Naive thymus-derived CD4-positive, alpha-beta T cell (primary cell): ENCODE measurements around the gene AFMID. TPM values are rescaled to one million over a fixed set of nuclear protein-coding genes. Genes with fewer than 3 reads are reported as not detected.
A peak's percentile ranks its signal among the peaks of the same experiment; 100 is the strongest.

Source experiments
- ATAC-seq: fragments of 150-1000 bp; cut with Tn5 transposase; 2 replicates; pipeline ENCODE4 v1.10.0; 2021; ENCODE audit warnings: mild to moderate bottlenecking, moderate library complexity
- CTCF ChIA-PET: fragments of 350-600 bp; sonication (Branson Sonifier 250); formaldehyde crosslinking; loops from one replicate; lab custom pipeline; 2021; ENCODE audit warnings: antibody characterized with exemption; lab: Charles Lee
- POLR2A ChIA-PET: fragments of 350-600 bp; sonication (Branson Sonifier 250); formaldehyde crosslinking; loops from one replicate; lab custom pipeline; 2021; ENCODE audit warnings: antibody characterized with exemption, inconsistent platforms; lab: Charles Lee
- DNase-seq, 9 donors: peaks; one replicate each; pipeline versions ENCODE4 v3.0.0 to v3.0.0-alpha.2; 2020 to 2022; ENCODE audit warnings: mixed read lengths in 1 of 9
- H3K27ac ChIP-seq: one replicate; pipeline ENCODE4 v1.7.0; 2013; ENCODE audit warnings: mild to moderate bottlenecking, low read depth, low read length, moderate library complexity
- H3K27me3 ChIP-seq, 2 donors: one replicate each; pipeline ENCODE4 v1.7.0; 2013; ENCODE audit warnings: low read length in 2 of 2, mild to moderate bottlenecking in 2 of 2, moderate library complexity in 2 of 2; ENCODE audit not compliant: control insufficient read depth in 2 of 2, insufficient read depth in 2 of 2
- H3K36me3 ChIP-seq, 3 experiments: 1 replicate in 2 of 3; 2 replicates in 1 of 3; pipeline ENCODE4 v1.7.0; 2013; ENCODE audit warnings: low read length in 3 of 3, mild to moderate bottlenecking in 3 of 3, moderate library complexity in 1 of 3; ENCODE audit not compliant: insufficient read depth in 3 of 3, control insufficient read depth in 2 of 3
- H3K4me1 ChIP-seq, 2 donors: one replicate each; pipeline ENCODE4 v1.7.0; 2013; ENCODE audit warnings: low read length in 2 of 2, mild to moderate bottlenecking in 2 of 2, moderate library complexity in 1 of 2; ENCODE audit not compliant: control insufficient read depth in 2 of 2, insufficient read depth in 2 of 2
- H3K4me3 ChIP-seq: 2 replicates; pipeline ENCODE4 v1.7.0; 2013; ENCODE audit warnings: mild to moderate bottlenecking, low read length
- H3K9me3 ChIP-seq, 3 experiments: 1 replicate in 2 of 3; 2 replicates in 1 of 3; pipeline ENCODE4 v1.7.0; 2013; ENCODE audit warnings: low read length in 3 of 3; ENCODE audit not compliant: control insufficient read depth in 2 of 3
- H3K27ac Mint-ChIP-seq, 9 donors: one replicate each; pipeline ENCODE4 v1.8.0; 2020 to 2022; ENCODE audit warnings: mixed read lengths in 9 of 9, mild to moderate bottlenecking in 8 of 9, moderate library complexity in 5 of 9, inconsistent platforms in 2 of 9
- H3K27me3 Mint-ChIP-seq, 5 donors: one replicate each; pipeline ENCODE4 v1.8.0; 2021 to 2022; ENCODE audit warnings: mixed read lengths in 5 of 5, mild to moderate bottlenecking in 1 of 5
- H3K36me3 Mint-ChIP-seq, 5 donors: one replicate each; pipeline ENCODE4 v1.8.0; 2020 to 2022; ENCODE audit warnings: mixed read lengths in 5 of 5, mild to moderate bottlenecking in 3 of 5, inconsistent platforms in 1 of 5
- H3K4me1 Mint-ChIP-seq, 7 donors: one replicate each; pipeline ENCODE4 v1.8.0; 2020 to 2022; ENCODE audit warnings: mixed read lengths in 7 of 7, mild to moderate bottlenecking in 3 of 7, inconsistent platforms in 1 of 7
- H3K4me3 Mint-ChIP-seq, 10 donors: one replicate each; pipeline ENCODE4 v1.8.0; 2020 to 2022; ENCODE audit warnings: mild to moderate bottlenecking in 10 of 10, mixed read lengths in 10 of 10, moderate library complexity in 6 of 10, inconsistent platforms in 2 of 10
- H3K9me3 Mint-ChIP-seq, 11 donors: one replicate each; pipeline ENCODE4 v1.8.0; 2020 to 2022; ENCODE audit warnings: mixed read lengths in 11 of 11, mild to moderate bottlenecking in 4 of 11, inconsistent platforms in 1 of 11, moderate library complexity in 1 of 11
- intact Hi-C, 2 donors: fragments of 100-400 bp; cut with micrococcal nuclease; formaldehyde crosslinking; loops; one replicate each; pipeline ENCODE4 v1.15.1; 2023
- polyA plus RNA-seq, 2 donors: library from polyadenylated mRNA; unstranded; fragments of 300-500 nt; fragmentation: Illumina TruSeq; gene quantifications; one replicate each; pipeline ENCODE4 v1.2.3, GENCODE V29; 2021
- total RNA-seq, 6 experiments: library from RNA in 5 of 6; stranded (reverse) in 5 of 6; gene quantifications; 1 replicate in 5 of 6; 2 replicates in 1 of 6; pipeline ENCODE4 v1.2.3 and lab custom pipeline; 2021 to 2026

Gene AFMID
- total and polyA plus RNA-seq, 7 experiments from 2014 or later = 0.99 to 19.2 (median 1.8) TPM

DNA sequence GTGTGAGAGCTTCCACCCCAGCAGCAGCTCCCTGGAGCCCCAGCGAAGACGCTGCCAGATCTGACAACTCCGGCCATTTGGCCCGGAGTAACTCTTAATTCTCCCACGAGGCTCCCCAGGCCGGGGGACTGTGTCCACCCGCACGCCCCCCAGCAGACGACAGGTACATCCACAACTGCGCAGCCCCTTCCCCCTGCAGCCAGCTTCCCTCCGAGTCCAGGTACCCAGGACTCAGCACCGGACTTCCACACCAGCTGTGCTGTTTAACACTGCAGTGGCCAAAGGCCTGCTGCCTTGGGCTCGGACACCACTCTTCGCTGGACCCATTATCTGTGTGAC, 11.6 kb upstream of the AFMID start:
- H3K36me3 Mint-ChIP-seq = peaks cover 0 to 13% (median 0%) of the 10 kb centered on the region in 5 donors
- no peaks in the 10 kb centered on the region for H3K9me3 ChIP-seq
- H3K27ac ChIP-seq = no peak overlapping the region
- peaks cover 32 to 62% (median 56%) of the 10 kb centered on the region in 7 donors for H3K4me1 Mint-ChIP-seq
- intact Hi-C loops = loop anchor here in 1 of 2 donors (10.0 kb wide), 1 partner anchor 631 kb away; no protein-coding TSS in a partner anchor
- no peak overlapping the region for H3K4me3 ChIP-seq
- ChIA-PET POLR2A (interaction anchor here (1.0 to 3.3 kb wide), 10 partner anchors 41 to 91 kb away, joined by 3 to 25 read pairs (median 6); partner anchors contain the start of genes TMC6 and TMC8), CTCF (interaction anchor here (0.5 to 3.7 kb wide), 11 partner anchors 15 to 157 kb away, joined by 3 to 34 read pairs (median 5); partner anchors contain the start of gene TMC8)
- peaks cover 0 to 17% (median 0%) of the 10 kb centered on the region in 3 experiments for H3K36me3 ChIP-seq
- peaks cover 16 to 33% of the 10 kb centered on the region in 2 donors for H3K4me1 ChIP-seq
- H3K27me3 Mint-ChIP-seq = no peaks in the 10 kb centered on the region
- H3K4me3 Mint-ChIP-seq = peak overlapping the region in 1 of 10 donors; percentile 41
- H3K27ac Mint-ChIP-seq = peak overlapping the region in 1 of 9 donors; percentile 31
- DNase-seq (no peak), ATAC-seq (no peak)
- H3K27me3 ChIP-seq = no peaks in the 10 kb centered on the region
- no peaks in the 10 kb centered on the region for H3K9me3 Mint-ChIP-seq

DNA sequence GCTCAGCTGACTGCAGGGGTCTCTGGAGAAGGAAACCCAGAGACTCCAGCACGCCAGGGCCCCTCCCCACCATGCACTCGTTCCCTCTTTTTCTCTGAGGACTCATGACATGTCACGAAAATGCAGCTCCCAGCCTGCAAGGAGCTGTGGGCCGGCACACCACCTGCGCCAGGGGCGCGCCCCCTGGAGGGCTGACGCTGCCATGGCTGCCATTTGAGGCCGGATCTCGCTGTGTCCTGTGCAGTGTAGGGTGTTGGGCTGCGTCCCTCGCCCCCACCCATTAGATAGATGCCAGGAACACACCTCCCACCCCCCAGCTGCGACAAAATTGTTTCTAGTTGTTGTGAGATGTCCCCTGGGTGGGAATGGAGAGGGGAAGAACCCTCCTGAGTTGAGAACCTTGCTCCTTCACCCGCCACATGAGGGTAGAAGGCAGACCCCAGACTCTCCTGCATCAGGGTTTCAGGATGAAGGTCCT, 10.6 kb upstream of the AFMID start:
- peak; percentile 58 to 82 (median 74) for DNase-seq
- Histone ChIP-seq H3K9me3 (no peaks in the 10 kb centered on the region), H3K4me3 (no peak overlapping the region), H3K27ac (no peak overlapping the region), H3K36me3 (peaks cover 0 to 7% (median 0%) of the 10 kb centered on the region in 3 experiments), H3K4me1 (peaks cover 16 to 33% of the 10 kb centered on the region in 2 donors), H3K27me3 (no peaks in the 10 kb centered on the region)
- Mint-ChIP-seq H3K36me3 (peaks cover 0 to 12% (median 0%) of the 10 kb centered on the region in 5 donors), H3K9me3 (no peaks in the 10 kb centered on the region), H3K4me1 (peaks cover 28 to 62% (median 48%) of the 10 kb centered on the region in 7 donors), H3K27ac (peak overlapping the region in 1 of 9 donors; percentile 31), H3K4me3 (peak overlapping the region in 1 of 10 donors; percentile 23), H3K27me3 (no peaks in the 10 kb centered on the region)
- intact Hi-C loops = loop anchor here (1.0 to 10.0 kb wide), 7 partner anchors 36 to 632 kb away; no protein-coding TSS in a partner anchor
- ChIA-PET POLR2A (interaction anchor here (0.6 to 3.3 kb wide), 18 partner anchors 19 to 218 kb away, joined by 3 to 25 read pairs (median 4); partner anchors contain the start of genes TMC6, TMC8 and TNRC6C), CTCF (interaction anchor here (0.6 to 3.7 kb wide), 22 partner anchors 9 to 245 kb away, joined by 3 to 34 read pairs (median 4); partner anchors contain the start of gene TMC8)
- ATAC-seq = peak; percentile 83

DNA sequence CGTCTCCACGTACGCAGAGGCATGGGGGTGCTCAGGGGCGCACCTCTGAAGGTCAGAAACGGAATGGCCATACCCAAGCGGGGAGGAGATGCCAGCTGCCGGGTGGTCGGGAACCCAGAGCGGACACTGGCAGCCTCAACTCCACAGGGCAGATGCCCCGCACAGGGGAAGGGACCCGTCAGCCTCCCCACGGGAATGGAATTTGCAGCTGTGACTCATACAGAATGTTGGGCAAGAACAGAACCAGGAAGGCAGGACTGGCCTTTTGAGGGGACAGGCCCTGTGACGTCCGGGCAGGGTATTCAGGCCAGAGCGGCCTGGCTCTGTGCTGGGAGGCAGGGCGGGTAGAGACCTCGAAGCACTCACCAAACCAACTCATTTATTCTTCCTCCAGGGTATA, 7.8 kb upstream of the AFMID start:
- H3K27ac ChIP-seq = no peak overlapping the region
- no peaks in the 10 kb centered on the region for H3K27me3 Mint-ChIP-seq
- H3K36me3 ChIP-seq = no peaks in the 10 kb centered on the region
- no peak overlapping the region for H3K4me3 ChIP-seq
- H3K4me3 Mint-ChIP-seq = no peak overlapping the region
- no peaks in the 10 kb centered on the region for H3K9me3 Mint-ChIP-seq
- ChIA-PET POLR2A (no interaction called here), CTCF (interaction anchor here (1.3 kb wide), 1 partner anchor 67 kb away, joined by 3 read pairs; no protein-coding TSS in a partner anchor)
- H3K4me1 ChIP-seq = peaks cover 3 to 11% of the 10 kb centered on the region in 2 donors
- ATAC-seq (no peak), DNase-seq (no peak)
- intact Hi-C loops = loop anchor here in 1 of 2 donors (10.0 kb wide), 1 partner anchor 635 kb away; no protein-coding TSS in a partner anchor
- no peaks in the 10 kb centered on the region for H3K9me3 ChIP-seq
- no peaks in the 10 kb centered on the region for H3K27me3 ChIP-seq
- H3K4me1 Mint-ChIP-seq = peaks cover under 1 to 48% (median 20%) of the 10 kb centered on the region in 7 donors
- peak overlapping the region in 2 of 9 donors; percentile 45 to 46 for H3K27ac Mint-ChIP-seq
- peaks cover 0 to 4% (median 0%) of the 10 kb centered on the region in 5 donors for H3K36me3 Mint-ChIP-seq

DNA sequence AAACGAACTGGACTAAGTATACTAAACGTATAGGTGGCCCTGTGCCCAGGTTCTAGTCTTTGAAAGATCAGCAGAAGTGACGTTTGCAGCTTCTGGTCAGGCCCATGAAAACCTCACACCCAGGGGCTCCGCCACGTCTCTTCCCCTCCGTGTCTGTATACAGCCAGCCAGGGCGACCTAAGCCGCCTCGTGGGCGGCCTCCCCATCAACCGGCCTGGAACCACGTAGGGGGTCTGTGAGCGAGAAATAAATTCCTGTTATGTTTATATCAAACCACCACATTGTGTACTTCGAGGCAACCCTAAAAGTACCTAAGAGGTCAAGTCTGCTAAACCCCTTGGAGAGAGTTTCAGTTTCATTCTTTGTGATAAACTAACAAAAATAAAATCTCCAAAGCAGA, 7.1 kb upstream of the AFMID start:
- intact Hi-C loops = no loop called here
- H3K27ac Mint-ChIP-seq = peak overlapping the region in 2 of 9 donors; percentile 77 to 85

DNA sequence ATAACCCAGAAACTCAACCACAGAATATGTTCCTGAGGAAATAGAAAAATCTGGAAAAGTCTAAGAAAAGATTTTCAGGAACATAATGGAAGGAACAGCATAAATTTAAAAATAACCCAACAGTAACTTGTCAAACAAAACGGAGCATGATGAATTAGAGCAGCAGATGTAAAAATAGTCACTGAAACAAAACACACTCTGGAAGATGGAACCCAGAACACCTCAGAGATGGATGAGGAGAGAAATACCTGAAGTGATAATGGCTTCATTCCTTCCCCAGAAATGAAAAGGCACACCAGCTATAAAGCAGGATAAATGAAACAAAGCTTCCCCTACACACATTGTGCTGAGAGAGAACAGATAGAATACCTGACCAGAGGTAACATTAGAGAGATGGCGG, 6.7 kb upstream of the AFMID start:
- Histone ChIP-seq H3K36me3 (no peaks in the 10 kb centered on the region), H3K9me3 (no peaks in the 10 kb centered on the region), H3K4me3 (no peak overlapping the region), H3K27ac (no peak overlapping the region), H3K4me1 (peaks cover 3 to 10% of the 10 kb centered on the region in 2 donors), H3K27me3 (no peaks in the 10 kb centered on the region)
- Mint-ChIP-seq H3K27ac (peak overlapping the region in 2 of 9 donors; percentile 77 to 85), H3K9me3 (no peaks in the 10 kb centered on the region), H3K27me3 (no peaks in the 10 kb centered on the region), H3K4me3 (peak overlapping the region in 1 of 10 donors; percentile 56), H3K36me3 (peaks cover 0 to 4% (median 0%) of the 10 kb centered on the region in 5 donors), H3K4me1 (peaks cover 0 to 54% (median 15%) of the 10 kb centered on the region in 7 donors)
- ChIA-PET CTCF (no interaction called here), POLR2A (no interaction called here)
- ATAC-seq = no peak
- no peak for DNase-seq
- intact Hi-C loops = no loop called here

More for the DNA sequence above, 7.1 kb upstream of the AFMID start:
- H3K27ac ChIP-seq = no peak overlapping the region
- Mint-ChIP-seq H3K4me1 (peaks cover 0 to 55% (median 19%) of the 10 kb centered on the region in 7 donors), H3K9me3 (no peaks in the 10 kb centered on the region), H3K4me3 (peak overlapping the region in 1 of 10 donors; percentile 56), H3K27me3 (no peaks in the 10 kb centered on the region), H3K36me3 (peaks cover 0 to 4% (median 0%) of the 10 kb centered on the region in 5 donors)
- no peak overlapping the region for H3K4me3 ChIP-seq
- POLR2A ChIA-PET = no interaction called here
- ATAC-seq (peak; percentile 23), DNase-seq (no peak)
- H3K27me3 ChIP-seq = no peaks in the 10 kb centered on the region
- no peaks in the 10 kb centered on the region for H3K9me3 ChIP-seq
- H3K36me3 ChIP-seq = no peaks in the 10 kb centered on the region
- H3K4me1 ChIP-seq = peaks cover 3 to 10% of the 10 kb centered on the region in 2 donors
- CTCF ChIA-PET = interaction anchor here (1.3 kb wide), 1 partner anchor 68 kb away, joined by 3 read pairs; no protein-coding TSS in a partner anchor

DNA sequence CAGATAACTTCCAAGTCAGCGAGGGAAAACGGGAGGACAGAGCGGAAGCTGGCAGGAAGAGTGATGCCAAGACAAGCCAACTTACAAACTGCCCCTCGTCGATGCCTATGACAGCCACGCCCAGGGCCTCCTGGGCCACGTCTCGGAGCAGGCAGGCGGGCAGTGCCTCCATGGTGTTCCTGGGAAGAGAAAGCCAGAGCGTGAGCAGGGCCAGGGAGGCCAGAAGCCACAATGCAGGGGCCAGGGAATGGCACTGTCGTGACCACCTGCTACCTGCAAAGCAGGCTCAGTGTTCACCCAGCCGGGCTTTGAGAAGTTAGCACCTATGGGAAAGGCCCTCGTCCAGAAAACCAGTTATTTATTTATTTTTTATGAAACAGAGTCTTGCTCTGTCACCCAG, 4.7 kb upstream of the AFMID start:
- no peaks in the 10 kb centered on the region for H3K9me3 Mint-ChIP-seq
- no peak for ATAC-seq
- no peak overlapping the region for H3K27ac Mint-ChIP-seq
- Histone ChIP-seq H3K27me3 (no peaks in the 10 kb centered on the region), H3K36me3 (no peaks in the 10 kb centered on the region), H3K4me3 (no peak overlapping the region), H3K27ac (no peak overlapping the region), H3K4me1 (peaks cover 0 to 3% of the 10 kb centered on the region in 2 donors), H3K9me3 (no peaks in the 10 kb centered on the region)
- intact Hi-C loops = no loop called here
- H3K4me3 Mint-ChIP-seq = no peak overlapping the region
- H3K4me1 Mint-ChIP-seq = peaks cover 0 to 49% (median 9%) of the 10 kb centered on the region in 7 donors
- peaks cover 0 to 5% (median 0%) of the 10 kb centered on the region in 5 donors for H3K36me3 Mint-ChIP-seq
- ChIA-PET CTCF (interaction anchor here (0.8 kb wide), 1 partner anchor 20 kb away, joined by 3 read pairs; no protein-coding TSS in a partner anchor), POLR2A (no interaction called here)
- no peak for DNase-seq
- no peaks in the 10 kb centered on the region for H3K27me3 Mint-ChIP-seq
